COLO829 (cell line): ENCODE results near the gene AOPEP.

Source experiments
- DNase-seq: peaks from one replicate; pipeline ENCODE4 v3.0.0; 2012; ENCODE audit warnings: low spot score

AOPEP gene

DNA sequence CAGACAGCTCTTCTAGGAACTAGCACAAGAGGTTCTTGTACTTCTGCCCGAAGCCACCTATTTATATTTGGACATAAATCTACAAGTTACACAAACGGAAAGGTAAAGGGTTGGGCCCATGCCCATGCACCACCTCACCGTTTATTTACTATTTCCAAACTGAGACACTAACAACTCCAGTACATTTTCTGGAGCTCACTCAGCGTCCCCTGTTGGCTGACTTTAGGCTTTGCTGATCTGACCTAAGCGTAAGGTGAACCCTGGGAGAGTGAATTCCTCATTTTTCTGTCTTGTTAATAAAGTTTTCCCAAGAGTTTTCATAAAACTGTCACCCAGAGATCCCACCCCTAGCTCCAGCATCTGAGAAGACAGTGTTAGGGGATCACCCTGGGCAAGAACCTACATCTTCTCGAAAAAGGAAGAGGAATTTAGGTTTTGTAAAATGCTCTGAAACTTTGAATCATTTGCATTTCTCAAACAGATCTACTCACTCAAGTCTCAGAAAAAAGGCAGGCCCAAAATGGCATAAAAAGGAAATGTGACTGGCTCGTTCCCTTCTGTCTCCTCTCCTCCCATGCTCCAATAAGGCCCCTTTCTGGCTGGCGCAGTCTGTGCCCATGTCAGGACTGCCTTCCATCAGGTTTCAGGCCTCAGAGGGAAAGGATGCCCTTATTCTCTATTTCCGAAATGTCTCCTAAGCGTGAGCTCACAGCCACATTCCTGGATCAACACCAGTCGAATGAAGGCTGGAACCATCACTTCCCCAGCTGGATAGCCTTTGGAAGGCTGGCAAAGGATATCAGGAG is 389.7 kb downstream of the AOPEP start:
- DNase-seq: no peak

- DNase-seq: no peak
Observed at GRCh38 chr9:95116808-95117204, 390.3 kb downstream of the AOPEP start.

GRCh38 chr9:95118596-95118995 is 392.1 kb downstream of the AOPEP start:
- DNase-seq: no peak

GRCh38 chr9:95120781-95121370 is 394.4 kb downstream of the AOPEP start:
- DNase-seq: no peak

GRCh38 chr9:95124582-95125367 is 398.3 kb downstream of the AOPEP start:
- no peak for DNase-seq

DNA sequence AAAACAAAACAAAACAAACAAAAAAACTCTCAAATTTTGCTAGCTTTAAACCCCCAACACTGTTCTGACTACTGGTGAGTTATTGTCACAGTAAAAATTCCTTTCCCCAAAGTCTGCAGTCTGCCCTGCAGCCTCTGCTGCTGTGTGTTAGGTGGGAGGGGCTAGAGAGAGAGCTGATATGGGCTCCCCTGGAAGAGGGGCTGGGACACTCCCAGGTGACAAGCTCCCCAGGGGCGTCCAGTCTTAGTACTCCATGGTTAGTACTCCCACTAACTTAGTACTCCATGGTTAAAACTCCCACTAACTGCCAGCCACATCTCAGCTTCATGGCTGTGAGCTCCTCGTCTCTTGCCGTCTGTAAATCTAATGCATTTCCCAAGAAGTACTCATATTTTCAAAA is 399.2 kb downstream of the AOPEP start:
- no peak for DNase-seq

DNA sequence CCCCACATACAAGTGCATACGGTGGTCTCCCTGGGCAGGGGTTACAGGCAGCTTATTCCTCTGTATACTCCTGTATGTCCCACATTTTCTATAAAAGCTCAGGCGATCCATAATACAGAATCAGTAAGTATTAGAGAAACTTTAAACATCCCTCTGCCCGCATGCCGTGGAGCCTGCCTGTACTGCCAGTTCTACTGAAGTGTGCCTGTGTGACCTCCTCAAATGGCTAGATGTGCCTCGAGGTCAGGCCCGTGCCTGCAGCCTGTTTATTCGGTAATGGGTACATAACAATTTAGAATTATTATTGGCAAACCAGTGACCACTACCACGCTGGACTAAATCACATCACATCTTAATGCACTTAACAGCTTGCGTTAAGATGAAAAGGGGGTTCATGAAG is 400.2 kb downstream of the AOPEP start:
- no peak for DNase-seq

- DNase-seq: peak; percentile 67
Observed at GRCh38 chr9:95127249-95128176, 401.0 kb downstream of the AOPEP start.

GRCh38 chr9:95128177-95128524 is 401.7 kb downstream of the AOPEP start:
- peak; percentile 52 for DNase-seq

GRCh38 chr9:95129476-95130291 is 403.2 kb downstream of the AOPEP start:
- no peak for DNase-seq

GRCh38 chr9:95130484-95130883 is 404.0 kb downstream of the AOPEP start:
- DNase-seq: no peak

GRCh38 chr9:95131023-95131943 is 404.8 kb downstream of the AOPEP start:
- peak; percentile 82 for DNase-seq

- DNase-seq: no peak
Observed at GRCh38 chr9:95132366-95133324, 406.1 kb downstream of the AOPEP start.

- peak; percentile 13 for DNase-seq
Observed at GRCh38 chr9:95133325-95133705, 406.8 kb downstream of the AOPEP start.

DNA sequence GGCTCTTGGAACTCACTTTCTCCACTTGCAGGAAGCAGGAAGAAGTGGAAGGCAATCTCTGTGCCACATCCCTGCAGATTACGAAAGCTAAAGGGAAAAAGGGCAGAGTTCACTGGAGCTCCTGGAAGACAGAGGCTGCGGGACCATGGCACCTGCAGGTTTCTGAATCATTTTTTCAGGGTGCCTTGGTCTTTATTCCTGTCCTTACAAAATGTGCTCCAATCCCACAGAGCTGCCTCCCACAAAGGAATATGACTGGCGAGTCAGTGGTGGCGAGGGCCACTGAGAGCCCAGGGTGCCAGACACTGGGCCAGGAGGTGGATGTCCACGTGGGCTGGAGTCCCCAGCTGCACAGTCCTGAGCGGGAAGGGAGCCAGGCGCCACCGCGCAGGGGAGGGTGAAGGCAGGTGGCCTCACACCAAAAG is 408.0 kb downstream of the AOPEP start:
- DNase-seq: no peak

DNA sequence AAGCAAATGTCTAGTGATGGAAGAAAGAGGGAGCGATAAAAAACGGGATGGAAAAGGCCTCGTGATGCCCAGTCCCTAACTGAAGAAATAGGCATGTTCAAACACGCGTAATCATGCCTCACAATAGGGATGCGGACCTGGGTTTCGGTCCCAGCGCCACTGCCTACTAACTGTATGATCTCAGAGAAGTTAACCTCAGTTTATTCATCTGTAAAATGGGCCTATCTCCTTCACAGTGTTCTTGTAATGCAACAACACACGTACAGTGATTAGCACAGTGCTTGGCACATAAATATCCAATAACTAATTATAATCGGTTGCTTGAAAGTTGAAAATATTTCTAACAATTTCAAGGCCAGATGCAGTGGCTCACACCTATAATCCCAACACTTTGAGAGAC is 409.3 kb downstream of the AOPEP start:
- no peak for DNase-seq
